Gastrocnemius medialis (tissue), 4 donors: ENCODE measurements around the gene ITGB1.

Source experiments
- CTCF ChIP-seq, 5 experiments: fragments of 450-650 bp in 3 of 5; fragments of 200-600 bp in 2 of 5; sonication (generic) in 2 of 5; IDR thresholded peaks in 4 of 5; conservative IDR thresholded peaks in 1 of 5; 1 replicate in 4 of 5; 2 replicates in 1 of 5; pipeline ENCODE4 v1.5.1; 2016 to 2019; ENCODE audit warnings: antibody characterized with exemption in 5 of 5, mild to moderate bottlenecking in 3 of 5, moderate library complexity in 3 of 5
- POLR2A ChIP-seq, 2 donors: fragments of 450-650 bp; IDR thresholded peaks; one replicate each; pipeline ENCODE4 v1.6.1; 2017; ENCODE audit warnings: antibody characterized with exemption in 2 of 2, mild to moderate bottlenecking in 2 of 2, moderate library complexity in 2 of 2

- TF ChIP-seq CTCF (IDR thresholded peaks at IDR 0.05 in 4 of 5, conservative IDR thresholded peaks at IDR 0.05 in 1 of 5) (no peak), POLR2A (IDR thresholded peaks at IDR 0.05) (no peak)
These were observed 5.3 kb downstream of the ITGB1 start for GRCh38 chr10:32952541-32953276.
